Fibroblast of mammary gland (primary cell): ENCODE data around the gene ELK3.

Source experiments
- DNase-seq: peaks from one replicate; pipeline ENCODE4 v3.0.0-alpha.2; 2010; ENCODE audit warnings: low read depth
- H3K4me3 ChIP-seq: 2 replicates; pipeline ENCODE4 v1.5.1; 2011; ENCODE audit warnings: low read depth, mild to moderate bottlenecking, low read length, moderate library complexity; ENCODE audit not compliant: control insufficient read depth
- TF ChIP-seq, protein P1 (sequence below): conservative IDR thresholded peaks from 2 replicates; pipeline ENCODE4 v1.5.1; 2011; ENCODE audit warnings: low read depth, low read length, inconsistent platforms; ENCODE audit not compliant: control insufficient read depth, insufficient read depth

The ELK3 gene

DNA sequence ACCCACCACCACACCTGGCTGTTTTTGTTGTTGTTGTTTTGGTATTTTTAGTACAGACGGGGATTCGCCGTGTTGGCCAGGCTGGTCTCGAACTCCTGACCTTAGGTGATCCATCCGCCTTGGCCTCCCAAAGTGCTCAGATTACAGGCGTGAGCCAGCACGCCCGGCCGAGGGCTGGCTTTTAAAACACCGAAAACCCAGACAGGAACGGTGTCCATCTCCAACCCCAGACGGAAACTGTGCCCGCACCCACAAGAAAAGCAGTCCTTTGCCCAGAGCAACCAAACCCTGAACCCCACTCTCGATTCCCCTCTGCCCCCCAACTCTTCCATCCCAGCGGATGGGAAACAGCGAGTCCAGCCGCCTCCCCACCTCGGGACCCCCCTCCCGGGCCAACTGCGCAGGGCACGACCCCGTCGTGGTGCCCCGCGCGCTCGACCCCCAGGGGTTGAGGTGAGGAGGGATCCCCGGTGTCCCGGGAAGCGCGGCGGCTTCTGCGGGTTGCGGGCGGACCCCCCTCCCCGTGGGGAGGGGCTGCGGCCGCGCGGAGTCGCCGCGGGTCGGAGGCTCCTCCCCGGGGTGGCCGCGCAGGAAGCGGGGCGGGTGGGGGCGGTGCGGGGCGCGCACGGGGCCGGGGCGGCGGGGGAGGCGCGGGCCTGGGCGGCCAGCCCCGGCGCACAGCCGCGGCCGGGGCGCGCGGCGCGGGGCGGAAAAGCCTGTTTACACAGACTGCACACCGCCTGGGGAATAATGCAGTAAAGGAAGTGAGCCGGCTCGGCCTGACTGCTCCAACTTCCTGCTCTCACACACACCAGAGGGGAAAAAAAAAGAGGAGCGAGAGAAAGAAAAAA lies at the start of gene ELK3:
Gene ELK3 (plus strand): TSS at position 651 of the 851 bp plus-strand sequence.
- H3K4me3 ChIP-seq, result peak within 1 kb of the TSS; percentile 65
- peak; percentile 72 for DNase-seq
- TF ChIP-seq, protein P1, sequence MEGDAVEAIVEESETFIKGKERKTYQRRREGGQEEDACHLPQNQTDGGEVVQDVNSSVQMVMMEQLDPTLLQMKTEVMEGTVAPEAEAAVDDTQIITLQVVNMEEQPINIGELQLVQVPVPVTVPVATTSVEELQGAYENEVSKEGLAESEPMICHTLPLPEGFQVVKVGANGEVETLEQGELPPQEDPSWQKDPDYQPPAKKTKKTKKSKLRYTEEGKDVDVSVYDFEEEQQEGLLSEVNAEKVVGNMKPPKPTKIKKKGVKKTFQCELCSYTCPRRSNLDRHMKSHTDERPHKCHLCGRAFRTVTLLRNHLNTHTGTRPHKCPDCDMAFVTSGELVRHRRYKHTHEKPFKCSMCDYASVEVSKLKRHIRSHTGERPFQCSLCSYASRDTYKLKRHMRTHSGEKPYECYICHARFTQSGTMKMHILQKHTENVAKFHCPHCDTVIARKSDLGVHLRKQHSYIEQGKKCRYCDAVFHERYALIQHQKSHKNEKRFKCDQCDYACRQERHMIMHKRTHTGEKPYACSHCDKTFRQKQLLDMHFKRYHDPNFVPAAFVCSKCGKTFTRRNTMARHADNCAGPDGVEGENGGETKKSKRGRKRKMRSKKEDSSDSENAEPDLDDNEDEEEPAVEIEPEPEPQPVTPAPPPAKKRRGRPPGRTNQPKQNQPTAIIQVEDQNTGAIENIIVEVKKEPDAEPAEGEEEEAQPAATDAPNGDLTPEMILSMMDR, result no peak

DNA sequence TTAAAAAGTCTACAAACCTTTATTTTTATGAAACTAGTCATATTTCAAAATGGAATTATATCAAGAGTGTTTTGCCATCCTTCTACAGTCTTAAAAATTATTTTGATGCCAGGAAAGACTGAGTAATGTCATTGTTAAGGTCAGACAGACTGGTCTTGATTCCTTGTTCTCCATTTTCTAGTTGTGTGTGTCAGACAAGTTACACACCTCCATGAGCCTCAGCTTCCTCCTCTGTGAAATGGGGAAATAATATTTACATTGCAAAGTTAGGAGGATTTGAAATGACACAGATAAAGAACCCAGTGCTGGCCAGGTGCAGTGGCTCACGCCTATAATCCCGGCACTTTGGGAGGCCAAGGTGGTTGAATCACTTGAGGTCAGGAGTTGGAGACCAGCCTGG lies 47.4 kb upstream of the ELK3 start:
- TF ChIP-seq, protein P1, result no peak
- H3K4me3 ChIP-seq, result no peak overlapping the region
- DNase-seq, result no peak

DNA sequence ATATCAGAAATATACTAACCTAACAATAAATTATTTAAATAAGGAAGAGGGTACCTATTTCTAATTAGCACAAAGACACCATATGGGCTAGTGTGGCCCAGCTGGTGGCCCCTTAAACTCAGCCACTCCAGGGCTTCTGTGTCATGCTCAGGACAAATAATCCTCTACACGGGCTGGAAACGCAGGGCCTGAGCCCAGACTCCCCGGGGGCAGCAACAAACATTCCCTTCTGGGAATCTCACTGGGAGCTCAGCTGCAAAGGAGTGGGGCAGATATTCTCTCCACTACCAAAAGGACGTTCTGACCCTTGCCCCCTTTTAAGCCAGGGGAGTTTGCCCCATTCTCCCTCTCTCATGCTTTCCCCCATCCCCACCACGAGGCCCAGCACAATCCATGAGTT lies 43.7 kb upstream of the ELK3 start:
- TF ChIP-seq, protein P1, result no peak
- DNase-seq, result no peak
- H3K4me3 ChIP-seq, result no peak overlapping the region

DNA sequence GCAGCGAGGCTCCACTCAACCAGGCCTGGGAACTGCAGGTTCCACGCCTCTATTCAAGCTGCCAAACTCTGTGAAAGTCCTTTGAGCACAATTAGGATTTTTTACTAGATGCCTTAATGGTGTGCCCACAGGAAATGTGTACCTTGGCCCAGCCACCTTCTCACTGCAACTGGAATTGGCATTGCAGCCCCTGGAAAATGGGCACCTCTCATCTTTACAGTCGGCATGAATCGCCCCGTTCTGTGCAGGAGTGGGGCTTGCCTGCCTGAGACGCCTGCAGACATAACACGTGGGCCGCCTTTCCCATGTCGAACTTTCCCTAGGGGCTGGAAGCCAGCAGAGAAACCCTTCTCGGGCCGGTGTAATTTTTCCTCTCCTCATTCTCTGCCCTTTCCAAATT lies 42.0 kb upstream of the ELK3 start:
- TF ChIP-seq, protein P1, result no peak
- no peak overlapping the region for H3K4me3 ChIP-seq
- no peak for DNase-seq

DNA sequence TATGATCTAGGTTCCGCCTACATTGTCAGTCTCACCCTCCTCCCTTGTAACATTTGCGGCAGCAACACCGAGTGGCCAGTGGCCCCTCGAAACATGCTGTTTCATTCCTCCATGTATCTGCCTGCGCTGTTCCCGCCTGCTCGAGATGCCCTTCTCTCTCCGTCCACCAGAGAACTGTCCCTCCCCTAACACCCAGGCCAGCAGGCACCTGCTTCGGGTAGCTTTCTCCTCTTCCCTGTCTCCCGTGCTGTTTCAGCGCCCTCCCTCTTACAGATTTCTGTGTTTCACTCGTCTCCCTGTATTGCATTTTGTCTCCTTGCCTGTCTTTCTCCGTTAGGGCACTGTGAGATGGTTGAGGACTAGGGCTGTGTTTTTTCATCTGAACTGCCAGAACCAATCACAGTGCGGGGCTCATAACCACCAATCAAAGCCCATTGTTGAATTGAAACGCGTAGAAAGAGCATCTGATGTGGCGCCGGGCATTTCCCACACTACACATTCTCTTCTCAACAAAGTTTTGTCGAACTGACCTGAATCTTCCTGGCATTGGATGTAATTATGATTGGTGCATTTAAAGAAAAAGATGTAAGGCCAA lies 40.9 kb upstream of the ELK3 start:
- TF ChIP-seq, protein P1, result no peak
- no peak for DNase-seq
- H3K4me3 ChIP-seq, result no peak overlapping the region

DNA sequence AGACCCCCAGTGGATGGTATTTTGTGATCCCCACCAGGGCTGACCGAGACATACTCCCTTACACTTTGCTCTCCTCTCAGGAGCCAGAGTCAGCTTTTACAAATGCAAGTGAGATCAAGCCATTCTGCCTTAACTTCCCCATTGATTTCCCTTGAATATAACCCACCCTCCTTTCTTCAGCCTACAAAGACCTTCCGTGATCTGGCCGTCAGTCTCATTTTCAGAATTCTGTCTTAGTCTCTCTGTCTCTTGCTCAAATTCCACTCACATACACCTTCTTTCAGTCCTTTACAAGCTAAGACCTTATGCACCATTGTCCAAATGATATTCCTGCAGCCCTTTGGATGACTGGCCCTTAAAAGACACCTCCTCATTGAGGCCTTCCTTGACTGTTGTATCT lies 39.0 kb upstream of the ELK3 start:
- DNase-seq, result no peak
- no peak overlapping the region for H3K4me3 ChIP-seq
- TF ChIP-seq, protein P1, result no peak
